Neural cell (in vitro differentiated cells): ENCODE data around the gene GFRA1.

Experiments used
- CTCF ChIP-seq: fragments of 450-650 bp; IDR thresholded peaks from 2 replicates; pipeline ENCODE4 v1.5.1; 2014; ENCODE audit warnings: antibody characterized with exemption, mild to moderate bottlenecking, moderate library complexity; ENCODE audit not compliant: poor library complexity, severe bottlenecking
- EZH2 ChIP-seq: fragments of 200-600, 300-800 bp; shearing (Covaris generic), sonication (generic); IDR thresholded peaks from 2 replicates; pipeline ENCODE4 v1.6.1; 2014; ENCODE audit warnings: antibody characterized with exemption, low read length, borderline replicate concordance, mild to moderate bottlenecking; ENCODE audit not compliant: insufficient read depth, poor library complexity, severe bottlenecking
- MXI1 ChIP-seq: fragments of 450-650 bp; conservative IDR thresholded peaks from 2 replicates; pipeline ENCODE4 v1.6.1; 2014; ENCODE audit warnings: antibody characterized with exemption, mild to moderate bottlenecking; ENCODE audit not compliant: poor library complexity, severe bottlenecking
- REST ChIP-seq: IDR thresholded peaks from 2 replicates; pipeline ENCODE4 v1.6.1; 2012; ENCODE audit warnings: borderline replicate concordance
- SMC3 ChIP-seq: fragments of 450-650 bp; conservative IDR thresholded peaks from 2 replicates; pipeline ENCODE4 v1.6.1; 2014; ENCODE audit warnings: antibody characterized with exemption, mild to moderate bottlenecking, moderate library complexity; ENCODE audit not compliant: poor library complexity
- TAF1 ChIP-seq: IDR thresholded peaks from 2 replicates; pipeline ENCODE4 v1.6.1; 2012; ENCODE audit warnings: low read depth

- TF ChIP-seq CTCF = no peak
- TF ChIP-seq SMC3 = no peak
- no peak for TF ChIP-seq MXI1
- no peak for TF ChIP-seq TAF1
- no peak for TF ChIP-seq EZH2
- TF ChIP-seq REST = no peak
Measured at GRCh38 chr10:116240157-116240950, 32.7 kb downstream of the GFRA1 start.
